Subcutaneous adipose tissue (tissue), 4 donors: ENCODE measurements around the gene SIK3. TPM values are rescaled to one million over a fixed set of nuclear protein-coding genes. Genes with fewer than 3 reads are reported as not detected.

Source experiments
- CTCF ChIP-seq: fragments of 450-650 bp; IDR thresholded peaks from one replicate; pipeline ENCODE4 v1.5.1; 2016; ENCODE audit warnings: low read depth, mild to moderate bottlenecking, control low read depth, antibody characterized with exemption, moderate library complexity
- total RNA-seq, 4 donors: library from RNA; depleted of rRNA; stranded (reverse); fragments of >200 nt; gene quantifications; one replicate each; pipeline ENCODE4 v1.1.0, GENCODE V29; 2016

SIK3 gene
- total RNA-seq, 4 donors from 2014 or later = 27.7 to 44.8 (median 40.3) TPM

- TF ChIP-seq CTCF = no peak
Measured at GRCh38 chr11:116871248-116871647, 227.0 kb downstream of the SIK3 start.

GRCh38 chr11:116870054-116870453 is 228.2 kb downstream of the SIK3 start:
- TF ChIP-seq CTCF = no peak

GRCh38 chr11:116869610-116870009 is 228.6 kb downstream of the SIK3 start:
- TF ChIP-seq CTCF = no peak

- no peak for TF ChIP-seq CTCF
Measured at GRCh38 chr11:116868066-116868465, 230.2 kb downstream of the SIK3 start.

- TF ChIP-seq CTCF = no peak
Measured at GRCh38 chr11:116867619-116868018, 230.6 kb downstream of the SIK3 start.

- no peak for TF ChIP-seq CTCF
Measured at GRCh38 chr11:116866804-116867455, 231.3 kb downstream of the SIK3 start.

- TF ChIP-seq CTCF = no peak
Measured at GRCh38 chr11:116865696-116866095, 232.5 kb downstream of the SIK3 start.
